ENCODE measurements around the gene ZFAND3. TPM values are rescaled to one million over a fixed set of nuclear protein-coding genes. Genes with fewer than 3 reads are reported as not detected.

The ZFAND3 gene
- polyA plus RNA-seq, 2 of the 4 experiments (the other 2 are of a cell fraction): 12.0 to 50.0 TPM

GRCh38 chr6:37919417-37920157 is 100.1 kb downstream of the ZFAND3 start (continued):
- TF ChIP-seq REST (IDR thresholded peaks at IDR 0.05) (no peak), JUNB (IDR thresholded peaks at IDR 0.05) (no peak), ZFP36 (IDR thresholded peaks at IDR 0.05; ENCODE audit: borderline replicate concordance, partially characterized antibody) (no peak), EHF (CRISPR knock-in tag; IDR thresholded peaks at IDR 0.05) (no peak), MAZ (IDR thresholded peaks at IDR 0.05; ENCODE audit: borderline replicate concordance, low read depth, low read length) (no peak), TFCP2L1 (CRISPR knock-in tag; IDR thresholded peaks at IDR 0.05) (no peak), SREBF2 (IDR thresholded peaks at IDR 0.05) (no peak), HES2 (IDR thresholded peaks at IDR 0.05) (no peak), HMGXB4 (CRISPR knock-in tag; IDR thresholded peaks at IDR 0.05; ENCODE audit: borderline replicate concordance) (no peak)

- WGBS (ENCODE audit: missing lambda C conversion rate): 32% methylated on average over 2 of the region's 2 CpGs
- FAIRE-seq (no peak), DNase-seq (ENCODE audit: low read depth in 1 of 2, low spot score in 1 of 2) (peak; percentile 4 to 28), ATAC-seq (peak in 1 of 2 experiments; percentile 79; a peak in 3 of 6 replicates)
- TF ChIP-seq RNF2 (IDR thresholded peaks at IDR 0.05; ENCODE audit: borderline replicate concordance, low read depth) (no peak), CEBPB (IDR thresholded peaks at IDR 0.05) (no peak), NR3C1 (IDR thresholded peaks at IDR 0.05) (no peak), NPAS2 (CRISPR knock-in tag; IDR thresholded peaks at IDR 0.05; ENCODE audit: borderline replicate concordance) (no peak), NFE2L2 (conservative IDR thresholded peaks at IDR 0.05; ENCODE audit: low read length) (no peak)
- H3K4me3 ChIP-seq: no peak overlapping the region
- H3K4me1 ChIP-seq: peaks cover 22% of the 10 kb centered on the region
- ChIA-PET CTCF (no interaction called here), POLR2A (no interaction called here)
- no peaks in the 10 kb centered on the region for H3K9me3 ChIP-seq
- H3K27ac ChIP-seq: no peak overlapping the region
- peak overlapping the region; percentile 55 for H3K4me2 ChIP-seq
Measured at GRCh38 chr6:37920667-37921066, 101.1 kb downstream of the ZFAND3 start.

- Histone ChIP-seq H3K9me3 (no peaks in the 10 kb centered on the region), H3K4me3 (no peak overlapping the region), H3K27ac (no peak overlapping the region), H3K4me1 (peaks cover 22% of the 10 kb centered on the region), H3K4me2 (no peak overlapping the region)
- ATAC-seq: no peak
- TF ChIP-seq ZNF302 (CRISPR knock-in tag; IDR thresholded peaks at IDR 0.05): no peak
- TF ChIP-seq HOXB5 (CRISPR knock-in tag; IDR thresholded peaks at IDR 0.05): no peak
- no peak for TF ChIP-seq RCOR1 (IDR thresholded peaks at IDR 0.05; ENCODE audit: low read depth, low read length)
- no peak for TF ChIP-seq EHF (CRISPR knock-in tag; IDR thresholded peaks at IDR 0.05)
- no peak for TF ChIP-seq ZFP36 (IDR thresholded peaks at IDR 0.05; ENCODE audit: borderline replicate concordance, partially characterized antibody)
- TF ChIP-seq CHD4 (IDR thresholded peaks at IDR 0.05; ENCODE audit: borderline replicate concordance): no peak
- no peak for TF ChIP-seq TP53 (CRISPR knock-in tag; IDR thresholded peaks at IDR 0.05)
- no peak for TF ChIP-seq PBX3 (IDR thresholded peaks at IDR 0.05)
- no peak for TF ChIP-seq BHLHE40 (IDR thresholded peaks at IDR 0.05; ENCODE audit: low read depth, low read length)
- TF ChIP-seq ESRRA (IDR thresholded peaks at IDR 0.05; ENCODE audit: borderline replicate concordance, low read length): no peak
- TF ChIP-seq SREBF2 (IDR thresholded peaks at IDR 0.05): no peak
- no peak for TF ChIP-seq KDM5A (IDR thresholded peaks at IDR 0.05)
- no peak for TF ChIP-seq JUN (IDR thresholded peaks at IDR 0.05)
- TF ChIP-seq NFE2L2 (conservative IDR thresholded peaks at IDR 0.05; ENCODE audit: low read length): no peak
- no peak for TF ChIP-seq HES2 (IDR thresholded peaks at IDR 0.05)
- no peak for TF ChIP-seq ZC3H11A (IDR thresholded peaks at IDR 0.05)
- whole genome bisulfite sequencing (ENCODE audit: missing lambda C conversion rate): 79% methylated on average over 1 of the region's 1 CpG
- FAIRE-seq: no peak
- POLR2A ChIA-PET: no interaction called here
- CTCF ChIA-PET: no interaction called here
- DNase-seq (ENCODE audit: low read depth in 1 of 2, low spot score in 1 of 2): no peak
Measured at GRCh38 chr6:37922563-37922962, 103.0 kb downstream of the ZFAND3 start.

Data from A549 (cell line).